Panc1 (cell line): ENCODE data around the gene CYP3A4. TPM values are rescaled to one million over a fixed set of nuclear protein-coding genes. Genes with fewer than 3 reads are reported as not detected.

Experiments used
- ATAC-seq: fragments of 200-7000 bp; cut with Tn5 transposase; 2 replicates; pipeline ENCODE4 v1.9.1; 2020; ENCODE audit warnings: mild to moderate bottlenecking, moderate library complexity
- BruUV-seq: library from RNA; stranded (reverse); fragments of 400-500 nt; replicated peaks from 2 replicates; lab custom pipeline; 2021; lab: Mats Ljungman, UMichigan
- CTCF ChIA-PET: fragments of 300-600 bp; sonication (Branson Sonifier 250); formaldehyde crosslinking; loops from one replicate; lab custom pipeline; 2022; ENCODE audit warnings: antibody characterized with exemption; lab: Charles Lee
- POLR2A ChIA-PET: fragments of 300-600 bp; sonication (Branson Sonifier 250); formaldehyde crosslinking; loops from one replicate; lab custom pipeline; 2022; ENCODE audit warnings: antibody characterized with exemption; lab: Charles Lee
- DNase-seq: peaks from one replicate; pipeline ENCODE4 v3.0.0-alpha.2; 2010; ENCODE audit warnings: low read depth, low spot score
- H3K27ac ChIP-seq: 2 replicates; pipeline ENCODE4 v1.5.1; 2011; ENCODE audit warnings: mild to moderate bottlenecking, low read length, inconsistent platforms
- H3K27me3 ChIP-seq: fragments of 200-500 bp; sonication (Bioruptor generic); 2 replicates; pipeline ENCODE4 v1.6.0; 2014; ENCODE audit warnings: low read length, inconsistent platforms; ENCODE audit not compliant: control insufficient read depth, insufficient read depth
- H3K36me3 ChIP-seq: fragments of 200-500 bp; sonication (Bioruptor generic); 2 replicates; pipeline ENCODE4 v1.5.1; 2014; ENCODE audit warnings: inconsistent platforms, mild to moderate bottlenecking, low read length, moderate library complexity; ENCODE audit not compliant: control insufficient read depth, insufficient read depth
- H3K4me1 ChIP-seq: 2 replicates; pipeline ENCODE4 v1.5.1; 2011; ENCODE audit warnings: inconsistent platforms, mild to moderate bottlenecking, low read length, moderate library complexity; ENCODE audit not compliant: control insufficient read depth, insufficient read depth
- H3K4me3 ChIP-seq, 2 experiments: 2 replicates each; pipeline ENCODE4 v1.5.1; 2011 to 2012; ENCODE audit warnings: low read depth in 2 of 2, low read length in 2 of 2, mild to moderate bottlenecking in 2 of 2, inconsistent platforms in 1 of 2, moderate library complexity in 1 of 2
- H3K9me3 ChIP-seq: fragments of 200-500 bp; sonication (Bioruptor generic); 2 replicates; pipeline ENCODE4 v1.5.1; 2014; ENCODE audit warnings: low read depth, mild to moderate bottlenecking, inconsistent platforms, low read length, moderate library complexity; ENCODE audit not compliant: control insufficient read depth, insufficient read depth
- CTCF ChIP-seq: fragments of 450-650 bp; IDR thresholded peaks from 2 replicates; pipeline ENCODE4 v1.5.1; 2017; ENCODE audit warnings: mild to moderate bottlenecking
- POLR2AphosphoS5 ChIP-seq: IDR thresholded peaks from 2 replicates; pipeline ENCODE4 v1.6.1; 2012; ENCODE audit warnings: mild to moderate bottlenecking, low read depth, low read length, moderate library complexity
- REST ChIP-seq, 2 experiments: IDR thresholded peaks; 2 replicates each; pipeline ENCODE4 v1.6.1; 2011 to 2012; ENCODE audit warnings: low read depth in 2 of 2, control low read depth in 1 of 2, low read length in 1 of 2, mild to moderate bottlenecking in 1 of 2, moderate library complexity in 1 of 2; ENCODE audit not compliant: insufficient read depth in 1 of 2
- SIN3A ChIP-seq: IDR thresholded peaks from 2 replicates; pipeline ENCODE4 v1.6.1; 2012; ENCODE audit warnings: low read depth, mild to moderate bottlenecking, low read length, moderate library complexity, borderline replicate concordance; ENCODE audit not compliant: insufficient read depth
- TCF7L2 ChIP-seq: IDR thresholded peaks from 2 replicates; pipeline ENCODE4 v1.6.1; 2011; ENCODE audit warnings: mild to moderate bottlenecking, low read depth, low read length, inconsistent platforms
- in situ Hi-C: cut with HindIII; loops from 2 replicates; pipeline ENCODE4 v1.10.0; 2016; ENCODE audit warnings: low sequenced_read_pairs, low pct_unique_long_range_greater_than_20kb
- intact Hi-C: fragments of 100-400 bp; cut with micrococcal nuclease; formaldehyde crosslinking; loops from one replicate; pipeline ENCODE4 v1.10.0; 2022; ENCODE audit not compliant: unreplicated experiment
- total RNA-seq: library from RNA; stranded (reverse); gene quantifications from one replicate; pipeline ENCODE4 v1.2.1, GENCODE V29; 2021; ENCODE audit not compliant: unreplicated experiment

CYP3A4 gene
- total RNA-seq, 1 experiment from 2014 or later, result 0.15 TPM

GRCh38 chr7:99780588-99780987 is 3.4 kb downstream of the CYP3A4 start:
- H3K27ac ChIP-seq, result no peak overlapping the region
- TF ChIP-seq CTCF (no peak), REST (IDR thresholded peaks at IDR 0.05; ENCODE audit: insufficient read depth in 1 of 2, low read depth in 2 of 2, low read length in 1 of 2) (no peak), POLR2AphosphoS5 (no peak), TCF7L2 (no peak), SIN3A (no peak)
- POLR2A ChIA-PET, result no interaction called here
- no peak overlapping the region for H3K4me3 ChIP-seq
- no peaks in the 10 kb centered on the region for H3K4me1 ChIP-seq
- H3K9me3 ChIP-seq, result no peaks in the 10 kb centered on the region
- H3K27me3 ChIP-seq, result peaks cover 15% of the 10 kb centered on the region
- no TSS peak for BruUV-seq
- intact Hi-C loops, result no loop called here
- in situ Hi-C loops, result no loop called here
- DNase-seq (no peak), ATAC-seq (no peak)
- no peaks in the 10 kb centered on the region for H3K36me3 ChIP-seq
- CTCF ChIA-PET, result no interaction called here

GRCh38 chr7:99779949-99780348 is 4.0 kb downstream of the CYP3A4 start:
- intact Hi-C loops, result no loop called here
- no TSS peak for BruUV-seq
- TF ChIP-seq TCF7L2 (no peak), POLR2AphosphoS5 (no peak), REST (IDR thresholded peaks at IDR 0.05; ENCODE audit: insufficient read depth in 1 of 2, low read depth in 2 of 2, low read length in 1 of 2) (no peak), CTCF (no peak), SIN3A (no peak)

More at GRCh38 chr7:99779949-99780348, 4.0 kb downstream of the CYP3A4 start:
- CTCF ChIA-PET, result no interaction called here
- ATAC-seq, result no peak
- POLR2A ChIA-PET, result no interaction called here
- Histone ChIP-seq H3K9me3 (no peaks in the 10 kb centered on the region), H3K36me3 (no peaks in the 10 kb centered on the region), H3K27me3 (peaks cover 15% of the 10 kb centered on the region), H3K4me3 (no peak overlapping the region), H3K27ac (no peak overlapping the region), H3K4me1 (no peaks in the 10 kb centered on the region)
- DNase-seq, result no peak
- in situ Hi-C loops, result no loop called here
